ENCODE results near the gene GNMT.
A peak's percentile ranks its signal among the peaks of the same experiment; 100 is the strongest.

DNA sequence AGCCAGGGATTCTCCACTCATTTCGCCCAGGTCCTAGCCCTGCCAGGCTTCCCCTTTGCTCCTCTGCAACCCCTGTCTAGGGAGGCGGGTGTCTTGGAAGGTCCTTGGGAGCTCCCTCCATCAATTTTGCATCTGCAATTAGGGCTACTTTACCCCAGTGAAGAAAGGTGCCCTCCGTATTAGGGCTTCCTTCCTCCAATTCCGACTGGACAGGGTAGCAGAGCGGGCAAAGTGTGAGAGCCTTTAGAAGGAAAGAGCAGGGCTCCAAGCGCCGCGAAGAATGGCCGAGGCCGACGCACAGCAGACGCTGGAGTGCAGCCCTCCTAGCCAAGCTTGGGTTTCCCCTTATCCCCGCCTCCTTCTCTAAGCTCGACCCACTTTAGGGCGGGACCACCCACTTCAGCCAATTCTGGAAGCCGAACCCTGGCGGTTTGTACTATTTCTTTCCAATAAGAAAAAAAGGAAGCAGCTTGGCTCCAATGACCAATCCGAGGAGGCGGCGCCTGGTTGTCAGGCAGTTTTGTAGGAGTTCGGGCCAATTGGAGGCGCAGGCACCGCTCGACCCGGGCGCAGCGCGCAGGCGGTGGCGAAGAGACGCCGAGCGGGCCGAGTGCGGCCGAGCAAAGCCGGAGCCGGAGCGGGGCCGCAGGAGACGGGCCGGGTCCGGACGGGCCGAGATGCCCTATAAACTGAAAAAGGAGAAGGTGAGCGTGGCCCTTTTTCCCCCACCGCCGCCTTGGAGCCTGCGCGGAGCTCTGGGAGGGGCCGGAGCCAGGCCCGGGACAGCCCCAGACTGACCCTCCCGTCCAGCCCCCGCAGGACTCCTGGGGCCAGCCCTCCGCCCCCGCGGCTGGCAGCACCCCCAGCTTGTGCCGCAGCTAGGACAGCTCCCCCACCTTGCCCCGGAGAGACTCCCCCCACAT, 23.7 kb downstream of the GNMT start, which contains the start of gene PPP2R5D:
- no peak for TF ChIP-seq EZH2 (IDR thresholded peaks at IDR 0.05; ENCODE audit: low read depth, low read length, severe bottlenecking)
- no peak for TF ChIP-seq CHD2 (IDR thresholded peaks at IDR 0.05; ENCODE audit: low read length)
- no peak for TF ChIP-seq SUZ12 (IDR thresholded peaks at IDR 0.05; ENCODE audit: low read length)
- TF ChIP-seq POLR2A (IDR thresholded peaks at IDR 0.05; ENCODE audit: control extremely low read depth in 1 of 2, low read depth in 2 of 2, low read length in 2 of 2): peak; percentile 81 to 96
- TF ChIP-seq TBP (IDR thresholded peaks at IDR 0.05; ENCODE audit: low read depth, low read length): peak; percentile 91
- no peak for TF ChIP-seq CTCF (IDR thresholded peaks at IDR 0.05; ENCODE audit: control extremely low read depth in 1 of 3, insufficient read depth in 1 of 3, low read depth in 1 of 3, low read length in 3 of 3)
- TF ChIP-seq CBX8 (IDR thresholded peaks at IDR 0.05; ENCODE audit: borderline replicate concordance, low read depth, low read length): no peak
- no peak for TF ChIP-seq SRF (IDR thresholded peaks at IDR 0.05; ENCODE audit: low read depth, low read length)
- TF ChIP-seq ZNF274 (IDR thresholded peaks at IDR 0.05; ENCODE audit: borderline replicate concordance, extremely low read depth, low read length): no peak
- peak; percentile 53; the same call in 1 of the 2 replicates for TF ChIP-seq YY1 (IDR thresholded peaks at IDR 0.05; ENCODE audit: low read depth, low read length)
- TF ChIP-seq, protein P1, sequence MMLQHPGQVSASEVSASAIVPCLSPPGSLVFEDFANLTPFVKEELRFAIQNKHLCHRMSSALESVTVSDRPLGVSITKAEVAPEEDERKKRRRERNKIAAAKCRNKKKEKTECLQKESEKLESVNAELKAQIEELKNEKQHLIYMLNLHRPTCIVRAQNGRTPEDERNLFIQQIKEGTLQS (IDR thresholded peaks at IDR 0.05; ENCODE audit: insufficient read depth, low read depth, low read length): no peak

All from H1 (cell line).